IPS-18a (cell line): ENCODE data around the gene HS3ST5.
"Not testable (repeated sequence)": the region's sequence is repeated elsewhere in the genome, so short reads cannot be mapped to it uniquely, and the experiment has no call there.

ENCODE experiments used
- H3K27ac ChIP-seq: one replicate; pipeline ENCODE4 v1.5.1; 2013; ENCODE audit warnings: low read length
- H3K27me3 ChIP-seq: one replicate; pipeline ENCODE4 v1.6.1; 2013; ENCODE audit warnings: mild to moderate bottlenecking, low read length; ENCODE audit not compliant: control insufficient read depth, insufficient read depth
- H3K36me3 ChIP-seq: one replicate; pipeline ENCODE4 v1.6.1; 2013; ENCODE audit warnings: low read depth, low read length; ENCODE audit not compliant: control insufficient read depth
- H3K4me1 ChIP-seq: one replicate; pipeline ENCODE4 v1.6.1; 2013; ENCODE audit warnings: low read depth, low read length; ENCODE audit not compliant: control insufficient read depth
- H3K4me3 ChIP-seq: one replicate; pipeline ENCODE4 v1.5.1; 2013; ENCODE audit warnings: low read length
- H3K9ac ChIP-seq: one replicate; pipeline ENCODE4 v1.6.1; 2013; ENCODE audit warnings: mild to moderate bottlenecking, low read length, moderate library complexity
- H3K9me3 ChIP-seq: one replicate; pipeline ENCODE4 v1.6.1; 2013; ENCODE audit warnings: low read depth, low read length; ENCODE audit not compliant: control insufficient read depth

HS3ST5 gene

GRCh38 chr6:114159727-114160126, 183.1 kb downstream of the HS3ST5 start:
- no peak overlapping the region for H3K9ac ChIP-seq
- no peaks in the 10 kb centered on the region for H3K36me3 ChIP-seq
- H3K9me3 ChIP-seq, result no peaks in the 10 kb centered on the region
- no peak overlapping the region for H3K27ac ChIP-seq
- no peaks in the 10 kb centered on the region for H3K27me3 ChIP-seq
- H3K4me3 ChIP-seq, result no peak overlapping the region
- H3K4me1 ChIP-seq, result no peaks in the 10 kb centered on the region

- H3K9me3 ChIP-seq, result no peaks in the 10 kb centered on the region
- no peak overlapping the region for H3K4me3 ChIP-seq
- no peaks in the 10 kb centered on the region for H3K4me1 ChIP-seq
- H3K27me3 ChIP-seq, result no peaks in the 10 kb centered on the region
- H3K27ac ChIP-seq, result no peak overlapping the region
- H3K9ac ChIP-seq, result no peak overlapping the region
- no peaks in the 10 kb centered on the region for H3K36me3 ChIP-seq
Observed at GRCh38 chr6:114158838-114159694, 183.8 kb downstream of the HS3ST5 start.

- Histone ChIP-seq H3K9me3 (no peaks in the 10 kb centered on the region), H3K27me3 (no peaks in the 10 kb centered on the region), H3K9ac (no peak overlapping the region), H3K36me3 (no peaks in the 10 kb centered on the region), H3K27ac (no peak overlapping the region), H3K4me3 (no peak overlapping the region), H3K4me1 (no peaks in the 10 kb centered on the region)
Observed at GRCh38 chr6:114158411-114158810, 184.4 kb downstream of the HS3ST5 start.

- no peaks in the 10 kb centered on the region for H3K27me3 ChIP-seq
- no peaks in the 10 kb centered on the region for H3K4me1 ChIP-seq
- H3K9ac ChIP-seq, result no peak overlapping the region
- no peak overlapping the region for H3K4me3 ChIP-seq
- no peak overlapping the region for H3K27ac ChIP-seq
- H3K36me3 ChIP-seq, result no peaks in the 10 kb centered on the region
- no peaks in the 10 kb centered on the region for H3K9me3 ChIP-seq
Observed at GRCh38 chr6:114157848-114158247, 185.0 kb downstream of the HS3ST5 start.

GRCh38 chr6:114155763-114156162, 187.1 kb downstream of the HS3ST5 start:
- H3K4me1 ChIP-seq, result no peaks in the 10 kb centered on the region
- H3K36me3 ChIP-seq, result no peaks in the 10 kb centered on the region
- no peak overlapping the region for H3K27ac ChIP-seq
- no peak overlapping the region for H3K9ac ChIP-seq
- H3K4me3 ChIP-seq, result no peak overlapping the region
- no peaks in the 10 kb centered on the region for H3K27me3 ChIP-seq
- H3K9me3 ChIP-seq, result no peaks in the 10 kb centered on the region

GRCh38 chr6:114154812-114155211, 188.0 kb downstream of the HS3ST5 start:
- no peak overlapping the region for H3K4me3 ChIP-seq
- H3K9ac ChIP-seq, result no peak overlapping the region
- no peaks in the 10 kb centered on the region for H3K9me3 ChIP-seq
- H3K36me3 ChIP-seq, result no peaks in the 10 kb centered on the region
- no peaks in the 10 kb centered on the region for H3K27me3 ChIP-seq
- no peak overlapping the region for H3K27ac ChIP-seq
- H3K4me1 ChIP-seq, result no peaks in the 10 kb centered on the region

- no peak overlapping the region for H3K9ac ChIP-seq
- H3K36me3 ChIP-seq, result no peaks in the 10 kb centered on the region
- H3K4me1 ChIP-seq, result no peaks in the 10 kb centered on the region
- H3K4me3 ChIP-seq, result no peak overlapping the region
- no peaks in the 10 kb centered on the region for H3K9me3 ChIP-seq
- no peaks in the 10 kb centered on the region for H3K27me3 ChIP-seq
- H3K27ac ChIP-seq, result no peak overlapping the region
Observed at GRCh38 chr6:114153448-114153847, 189.4 kb downstream of the HS3ST5 start.

- Histone ChIP-seq H3K9ac (no peak overlapping the region), H3K36me3 (no peaks in the 10 kb centered on the region), H3K9me3 (no peaks in the 10 kb centered on the region), H3K27ac (no peak overlapping the region), H3K27me3 (no peaks in the 10 kb centered on the region), H3K4me1 (no peaks in the 10 kb centered on the region), H3K4me3 (no peak overlapping the region)
Observed at GRCh38 chr6:114151064-114151690, 191.6 kb downstream of the HS3ST5 start.

- not testable (repeated sequence) for H3K36me3 ChIP-seq, H3K27ac ChIP-seq, H3K9me3 ChIP-seq, H3K4me3 ChIP-seq, H3K4me1 ChIP-seq, H3K27me3 ChIP-seq, H3K9ac ChIP-seq
Observed at GRCh38 chr6:114149182-114149581, 193.6 kb downstream of the HS3ST5 start.

GRCh38 chr6:114144887-114145851, 197.7 kb downstream of the HS3ST5 start:
- H3K9ac ChIP-seq, result no peak overlapping the region
- H3K4me3 ChIP-seq, result no peak overlapping the region
- H3K27me3 ChIP-seq, result no peaks in the 10 kb centered on the region
- no peaks in the 10 kb centered on the region for H3K9me3 ChIP-seq
- no peaks in the 10 kb centered on the region for H3K36me3 ChIP-seq
- no peak overlapping the region for H3K27ac ChIP-seq
- H3K4me1 ChIP-seq, result peaks cover 7% of the 10 kb centered on the region

GRCh38 chr6:114142258-114142657, 200.6 kb downstream of the HS3ST5 start:
- Histone ChIP-seq H3K4me1 (peaks cover 7% of the 10 kb centered on the region), H3K27ac (no peak overlapping the region), H3K4me3 (no peak overlapping the region), H3K27me3 (no peaks in the 10 kb centered on the region), H3K9ac (no peak overlapping the region), H3K36me3 (no peaks in the 10 kb centered on the region), H3K9me3 (no peaks in the 10 kb centered on the region)
